WERI-Rb-1 (cell line): Measurements from ENCODE around the gene EIF5B.

Experiments
- DNase-seq: peaks from one replicate; pipeline ENCODE4 v3.0.0-alpha.2; 2020
- H3K27ac ChIP-seq: fragments of 250-450 bp; sonication (Bioruptor Pico); 2 replicates; pipeline ENCODE4 v1.5.1; 2020; ENCODE audit warnings: mild to moderate bottlenecking, moderate library complexity
- H3K27me3 ChIP-seq: fragments of 250-450 bp; sonication (Bioruptor Pico); 2 replicates; pipeline ENCODE4 v1.5.1; 2021; ENCODE audit warnings: mild to moderate bottlenecking, low read depth, moderate library complexity; ENCODE audit not compliant: insufficient read depth, severe bottlenecking
- H3K36me3 ChIP-seq: fragments of 250-450 bp; sonication (Bioruptor Pico); 2 replicates; pipeline ENCODE4 v1.5.1; 2020; ENCODE audit warnings: mild to moderate bottlenecking, moderate library complexity
- H3K4me3 ChIP-seq: 2 replicates; pipeline ENCODE4 v1.5.1; 2011; ENCODE audit warnings: low read depth, mild to moderate bottlenecking, control low read depth, low read length
- H3K9me3 ChIP-seq: fragments of 250-450 bp; sonication (Bioruptor Pico); 2 replicates; pipeline ENCODE4 v1.5.1; 2021; ENCODE audit warnings: mild to moderate bottlenecking, moderate library complexity; ENCODE audit not compliant: severe bottlenecking
- CTCF ChIP-seq: IDR thresholded peaks from 2 replicates; pipeline ENCODE4 v1.5.1; 2011; ENCODE audit warnings: low read depth, mild to moderate bottlenecking, control low read depth, inconsistent platforms, low read length

Gene EIF5B

GRCh38 chr2:99377879-99378278 lies 40.7 kb downstream of the EIF5B start:
- Histone ChIP-seq H3K27ac (no peak overlapping the region), H3K36me3 (peaks cover 90% of the 10 kb centered on the region), H3K4me3 (no peak overlapping the region), H3K9me3 (no peaks in the 10 kb centered on the region), H3K27me3 (no peaks in the 10 kb centered on the region)
- TF ChIP-seq CTCF, result no peak
- DNase-seq, result no peak

- no peaks in the 10 kb centered on the region for H3K27me3 ChIP-seq
- no peak for DNase-seq
- H3K36me3 ChIP-seq, result peaks cover 84% of the 10 kb centered on the region
- H3K27ac ChIP-seq, result no peak overlapping the region
- no peak for TF ChIP-seq CTCF
- no peak overlapping the region for H3K4me3 ChIP-seq
- H3K9me3 ChIP-seq, result no peaks in the 10 kb centered on the region
Measured at GRCh38 chr2:99380376-99381010, 43.3 kb downstream of the EIF5B start.

GRCh38 chr2:99382143-99382542 lies 45.0 kb downstream of the EIF5B start:
- no peak for TF ChIP-seq CTCF
- Histone ChIP-seq H3K27me3 (no peaks in the 10 kb centered on the region), H3K36me3 (peaks cover 71% of the 10 kb centered on the region), H3K9me3 (no peaks in the 10 kb centered on the region), H3K27ac (no peak overlapping the region), H3K4me3 (no peak overlapping the region)
- no peak for DNase-seq

- peaks cover 51% of the 10 kb centered on the region for H3K36me3 ChIP-seq
- no peak overlapping the region for H3K4me3 ChIP-seq
- no peak for DNase-seq
- H3K27me3 ChIP-seq, result no peaks in the 10 kb centered on the region
- TF ChIP-seq CTCF, result no peak
- H3K9me3 ChIP-seq, result no peaks in the 10 kb centered on the region
- no peak overlapping the region for H3K27ac ChIP-seq
Measured at GRCh38 chr2:99386011-99386410, 48.8 kb downstream of the EIF5B start.

GRCh38 chr2:99388892-99389291 lies 51.7 kb downstream of the EIF5B start:
- Histone ChIP-seq H3K4me3 (no peak overlapping the region), H3K27ac (no peak overlapping the region), H3K27me3 (no peaks in the 10 kb centered on the region), H3K9me3 (no peaks in the 10 kb centered on the region), H3K36me3 (peaks cover 49% of the 10 kb centered on the region)
- no peak for DNase-seq
- no peak for TF ChIP-seq CTCF

GRCh38 chr2:99389371-99389770 lies 52.2 kb downstream of the EIF5B start:
- Histone ChIP-seq H3K27me3 (no peaks in the 10 kb centered on the region), H3K36me3 (peaks cover 51% of the 10 kb centered on the region), H3K9me3 (no peaks in the 10 kb centered on the region), H3K4me3 (no peak overlapping the region), H3K27ac (no peak overlapping the region)
- DNase-seq, result no peak
- no peak for TF ChIP-seq CTCF
